Measurements from ENCODE around the gene ODAPH. TPM values are rescaled to one million over a fixed set of nuclear protein-coding genes. Genes with fewer than 3 reads are reported as not detected.

ODAPH gene
- total RNA-seq, 1 experiment from 2014 or later, result not detected

DNA sequence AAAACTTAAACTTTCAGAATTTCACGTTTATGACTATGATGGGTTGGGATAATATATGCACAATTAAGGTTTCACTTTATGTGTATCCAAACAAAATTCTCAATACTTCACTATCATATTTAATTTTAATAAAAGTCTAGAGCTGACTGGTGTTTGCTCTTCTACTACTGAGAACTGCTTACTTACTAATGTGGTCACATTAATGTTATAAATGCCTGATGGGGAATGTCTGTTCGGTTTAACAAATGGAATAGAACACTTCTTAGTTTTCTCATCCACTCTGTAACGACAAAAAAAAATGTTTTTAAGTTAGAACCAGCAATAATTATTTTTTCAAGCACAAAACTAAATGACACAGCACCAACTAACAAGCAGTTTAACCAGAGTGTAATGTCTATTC is 40.2 kb downstream of the ODAPH start:
- Histone ChIP-seq H3K4me3 (no peak overlapping the region), H3K9me3 (no peaks in the 10 kb centered on the region), H3K27me3 (no peaks in the 10 kb centered on the region), H3K36me3 (no peaks in the 10 kb centered on the region)
- no peak for DNase-seq

DNA sequence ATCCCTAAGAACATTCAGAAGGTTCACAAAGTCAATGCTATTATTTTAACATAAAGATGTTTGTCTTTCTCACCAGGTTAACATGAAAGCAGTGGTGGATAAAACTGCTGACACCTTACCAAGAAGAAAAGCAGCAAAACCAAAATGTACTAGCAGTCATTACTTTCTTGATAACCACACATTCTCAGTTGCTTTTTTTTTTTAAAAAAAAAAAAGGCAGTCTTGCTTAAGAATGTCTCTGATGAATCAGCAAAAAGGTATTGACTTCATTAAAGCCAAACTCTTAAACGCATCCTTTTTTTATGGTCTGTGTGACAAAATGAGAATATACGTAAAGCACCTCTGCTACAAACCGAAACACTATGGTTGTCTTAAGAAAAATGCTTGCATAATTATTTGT is 42.5 kb downstream of the ODAPH start:
- DNase-seq, result no peak
- Histone ChIP-seq H3K9me3 (no peaks in the 10 kb centered on the region), H3K4me3 (no peak overlapping the region), H3K27me3 (no peaks in the 10 kb centered on the region), H3K36me3 (no peaks in the 10 kb centered on the region)

DNA sequence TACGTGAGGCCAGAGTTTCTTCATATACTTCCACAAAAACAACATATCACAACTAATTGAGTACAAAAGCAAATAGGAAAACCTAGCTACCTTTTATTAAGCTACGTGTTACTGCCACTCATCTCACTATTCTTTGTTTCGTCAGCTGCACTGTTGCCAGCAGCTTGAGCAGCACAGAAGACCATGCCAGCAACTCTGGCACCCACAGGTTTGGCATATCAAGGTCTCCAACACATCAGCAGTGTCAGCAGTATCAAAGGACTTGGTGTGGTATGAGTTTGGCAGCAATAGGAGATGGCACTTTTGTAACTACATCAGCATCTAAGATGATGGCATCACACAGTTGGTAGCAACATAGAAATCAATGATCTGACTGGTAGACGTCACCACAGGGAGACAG is 43.8 kb downstream of the ODAPH start:
- no peaks in the 10 kb centered on the region for H3K9me3 ChIP-seq
- H3K4me3 ChIP-seq, result no peak overlapping the region
- no peaks in the 10 kb centered on the region for H3K36me3 ChIP-seq

DNA sequence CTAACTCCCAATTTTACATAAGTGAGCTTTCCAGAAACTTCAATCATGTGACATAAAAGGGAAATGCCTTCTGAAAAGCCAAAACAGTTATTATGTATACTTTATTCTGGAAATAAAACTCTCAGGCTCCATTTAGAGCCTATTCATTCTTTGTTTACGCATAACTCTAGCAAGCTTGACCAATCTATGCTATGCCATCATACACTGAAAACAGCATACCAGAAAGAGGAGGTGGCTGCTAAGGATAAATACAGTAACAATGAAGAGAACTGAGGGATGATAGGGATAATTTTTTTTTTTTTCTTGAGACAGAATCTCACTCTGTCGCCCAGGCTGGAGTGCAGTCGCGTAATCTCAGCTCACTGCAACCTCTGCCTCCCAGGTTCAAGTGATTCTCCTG is 50.1 kb downstream of the ODAPH start:
- H3K27me3 ChIP-seq, result no peaks in the 10 kb centered on the region
- H3K9me3 ChIP-seq, result no peaks in the 10 kb centered on the region
- H3K4me3 ChIP-seq, result no peak overlapping the region
- no peaks in the 10 kb centered on the region for H3K36me3 ChIP-seq
- no peak for DNase-seq

More for the DNA sequence above, 43.8 kb downstream of the ODAPH start:
- no peaks in the 10 kb centered on the region for H3K27me3 ChIP-seq
- DNase-seq, result no peak

DNA sequence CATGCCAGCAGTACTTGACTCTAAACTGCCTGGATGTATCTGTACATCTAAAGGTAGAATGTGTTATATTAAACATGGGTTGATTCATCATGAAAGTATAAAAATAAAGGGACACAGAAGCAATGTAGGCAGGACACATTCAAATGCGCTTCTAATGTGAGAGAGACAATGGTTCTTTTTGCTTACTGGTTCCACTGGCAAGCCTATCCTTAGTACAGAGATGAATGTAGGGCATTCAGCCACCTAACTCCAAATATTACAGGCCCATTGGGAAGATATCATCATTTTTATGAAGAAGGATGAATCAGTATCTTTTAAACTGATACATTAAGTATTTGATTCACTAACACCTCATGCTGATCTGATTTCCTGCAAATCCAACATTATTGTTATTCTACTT is 56.4 kb downstream of the ODAPH start:
- Histone ChIP-seq H3K27me3 (no peaks in the 10 kb centered on the region), H3K36me3 (no peaks in the 10 kb centered on the region), H3K9me3 (no peaks in the 10 kb centered on the region), H3K4me3 (no peak overlapping the region)
- DNase-seq, result no peak

Other genes starting within 250 kb of the ODAPH start
- 4.8 and 8.7 TPM in 2 replicates for gene RCHY1, start 41.7 kb upstream of the ODAPH start, total RNA-seq (2014; rRNA removed; shearing (Covaris generic); ENCODE audit: low replicate concordance)
- 6.4 and 12.5 TPM in 2 replicates for gene THAP6, start 41.6 kb upstream of the ODAPH start, total RNA-seq (2014; rRNA removed; shearing (Covaris generic); ENCODE audit: low replicate concordance)
- gene CDKL2, start 74.5 kb downstream of the ODAPH start, total RNA-seq (2014; rRNA removed; shearing (Covaris generic); ENCODE audit: low replicate concordance), result not detected in 2 replicates
- gene G3BP2, start 117.3 kb downstream of the ODAPH start, total RNA-seq (2014; rRNA removed; shearing (Covaris generic); ENCODE audit: low replicate concordance), result 21.3 and 41.9 TPM in 2 replicates
- gene USO1, start 168.5 kb downstream of the ODAPH start, total RNA-seq (2014; rRNA removed; shearing (Covaris generic); ENCODE audit: low replicate concordance), result 21.8 and 26.5 TPM in 2 replicates

All from MG63 (cell line).